GM12878 (cell line): ENCODE results near the gene RXFP3. TPM values are rescaled to one million over a fixed set of nuclear protein-coding genes. Genes with fewer than 3 reads are reported as not detected.

Experiments
- ATAC-seq: fragments of 200-7000 bp; cut with Tn5 transposase; 3 replicates; pipeline ENCODE4 v1.9.1; 2020; ENCODE audit warnings: mild to moderate bottlenecking, moderate library complexity
- BruUV-seq: library from RNA; stranded (reverse); fragments of 400-500 nt; replicated peaks from 2 replicates; lab custom pipeline; 2021; lab: Mats Ljungman, UMichigan
- CTCF ChIA-PET: fragments of 300-600 bp; sonication (Branson Sonifier 250); formaldehyde crosslinking; extraction: SDS; loops from one replicate; lab custom pipeline; 2021; ENCODE audit warnings: inconsistent platforms; lab: Yijun Ruan, JAX
- POLR2A ChIA-PET: fragments of 350-600 bp; formaldehyde crosslinking; extraction: SDS; loops from one replicate; lab custom pipeline; 2021; ENCODE audit warnings: inconsistent platforms; lab: Charles Lee
- RAD21 ChIA-PET: fragments of 300-600 bp; sonication (Branson Sonifier 250); formaldehyde crosslinking; loops from one replicate; lab custom pipeline; 2023; ENCODE audit warnings: antibody characterized with exemption; ENCODE audit not compliant: unreplicated experiment; lab: Charles Lee
- SMC1A ChIA-PET: fragments of 300-600 bp; sonication (Branson Sonifier 250); formaldehyde crosslinking; loops from one replicate; lab custom pipeline; 2023; ENCODE audit not compliant: unreplicated experiment, uncharacterized antibody; lab: Charles Lee
- DNase-seq: peaks from one replicate; pipeline ENCODE4 v3.0.0-alpha.2; 2011; ENCODE audit warnings: low read depth, low spot score
- FAIRE-seq: peaks from 3 replicates; lab custom pipeline; 2011; peaks lifted over from hg19 to GRCh38; lab: Jason Lieb, UNC
- H2AFZ ChIP-seq: 2 replicates; pipeline ENCODE4 v1.6.0; 2011; ENCODE audit warnings: low read depth, low read length, control low read depth; ENCODE audit not compliant: control insufficient read depth
- H3K27ac ChIP-seq: 2 replicates; pipeline ENCODE4 v1.5.1; 2011; ENCODE audit warnings: control low read depth; ENCODE audit not compliant: control insufficient read depth, insufficient read depth
- H3K27me3 ChIP-seq, 2 experiments: replicated peaks in 1 of 2; 2 replicates each; pipeline versions ENCODE4 v1.6.0 to v1.6.1; 2011; ENCODE audit warnings: low read length in 1 of 2; ENCODE audit not compliant: control insufficient read depth in 2 of 2, insufficient read depth in 2 of 2
- H3K36me3 ChIP-seq, 2 experiments: 2 replicates each; pipeline ENCODE4 v1.5.1; 2011; ENCODE audit warnings: low read length in 1 of 2; ENCODE audit not compliant: control insufficient read depth in 2 of 2, insufficient read depth in 2 of 2
- H3K4me1 ChIP-seq: 2 replicates; pipeline ENCODE4 v1.6.1; 2011; ENCODE audit warnings: mild to moderate bottlenecking, low read length, moderate library complexity, mixed read lengths; ENCODE audit not compliant: control insufficient read depth, insufficient read depth
- H3K4me2 ChIP-seq: 2 replicates; pipeline ENCODE4 v1.6.0; 2011; ENCODE audit warnings: control low read depth; ENCODE audit not compliant: control insufficient read depth, insufficient read depth
- H3K4me3 ChIP-seq: fragments of 200-600 bp; sonication (generic); 2 replicates; pipeline ENCODE4 v1.5.1; 2016
- H3K79me2 ChIP-seq: 2 replicates; pipeline ENCODE4 v1.6.0; 2011; ENCODE audit warnings: low read length; ENCODE audit not compliant: control insufficient read depth, insufficient read depth
- H3K9ac ChIP-seq: 2 replicates; pipeline ENCODE4 v1.8.0; 2011; ENCODE audit warnings: low read length, control low read depth, mixed read lengths; ENCODE audit not compliant: control insufficient read depth, insufficient read depth
- H3K9me3 ChIP-seq: replicated peaks from 3 replicates; pipeline ENCODE4 v1.5.1; 2011; ENCODE audit warnings: mild to moderate bottlenecking, low read length; ENCODE audit not compliant: control insufficient read depth, insufficient read depth
- H4K20me1 ChIP-seq: 2 replicates; pipeline ENCODE4 v1.6.0; 2011; ENCODE audit not compliant: control insufficient read depth, insufficient read depth
- BHLHE40 ChIP-seq, 2 experiments: fragments of 450-650 bp in 1 of 2; IDR thresholded peaks; 2 replicates each; pipeline ENCODE4 v1.6.1; 2011 to 2017; ENCODE audit warnings: low read depth in 2 of 2, borderline replicate concordance in 1 of 2, improper control_type of control experiment in 1 of 2, low read length in 1 of 2, mild to moderate bottlenecking in 1 of 2
- BMI1 ChIP-seq: fragments of 450-650 bp; IDR thresholded peaks from 2 replicates; pipeline ENCODE4 v1.6.1; 2016; ENCODE audit warnings: mild to moderate bottlenecking, moderate library complexity, borderline replicate concordance
- E4F1 ChIP-seq: fragments of 450-650 bp; IDR thresholded peaks from 2 replicates; pipeline ENCODE4 v1.6.1; 2018; ENCODE audit warnings: borderline replicate concordance, mild to moderate bottlenecking; ENCODE audit not compliant: partially characterized antibody
- EZH2 ChIP-seq: IDR thresholded peaks from 2 replicates; pipeline ENCODE4 v1.6.1; 2012; ENCODE audit warnings: low read depth, mild to moderate bottlenecking, control low read depth, inconsistent platforms, low read length, borderline replicate concordance; ENCODE audit not compliant: control insufficient read depth
- GABPA ChIP-seq: IDR thresholded peaks from 2 replicates; pipeline ENCODE4 v1.6.1; 2014; ENCODE audit warnings: antibody characterized with exemption, low read depth, mild to moderate bottlenecking, inconsistent platforms
- HSF1 ChIP-seq: fragments of 150-350 bp; IDR thresholded peaks from 2 replicates; pipeline ENCODE4 v1.6.1; 2014; ENCODE audit warnings: mild to moderate bottlenecking, low read depth, low read length
- KDM1A ChIP-seq: fragments of 200-600 bp; sonication (generic); IDR thresholded peaks from 2 replicates; pipeline ENCODE4 v1.6.1; 2016; ENCODE audit warnings: borderline replicate concordance
- MTA3 ChIP-seq: IDR thresholded peaks from 2 replicates; pipeline ENCODE4 v1.6.1; 2012; ENCODE audit warnings: low read length, inconsistent platforms, borderline replicate concordance
- NR2C2 ChIP-seq: IDR thresholded peaks from 2 replicates; pipeline ENCODE4 v1.6.1; 2011; ENCODE audit warnings: borderline replicate concordance, low read depth; ENCODE audit not compliant: control insufficient read depth, insufficient read length
- NRF1 ChIP-seq: conservative IDR thresholded peaks from 2 replicates; pipeline ENCODE4 v1.6.1; 2011; ENCODE audit warnings: mild to moderate bottlenecking, low read depth, low read length, improper control_type of control experiment
- RB1 ChIP-seq: fragments of 450-650 bp; formaldehyde crosslinking; IDR thresholded peaks from 2 replicates; pipeline ENCODE4 v1.6.1; 2017; ENCODE audit warnings: mild to moderate bottlenecking, borderline replicate concordance
- RFX5 ChIP-seq: IDR thresholded peaks from 2 replicates; pipeline ENCODE4 v1.6.1; 2011; ENCODE audit warnings: low read depth, low read length, improper control_type of control experiment
- SMAD1 ChIP-seq: fragments of 450-650 bp; IDR thresholded peaks from 2 replicates; pipeline ENCODE4 v1.6.1; 2018; ENCODE audit warnings: mild to moderate bottlenecking, low read depth; ENCODE audit not compliant: partially characterized antibody
- SMAD5 ChIP-seq: IDR thresholded peaks from 2 replicates; pipeline ENCODE4 v1.6.1; 2016; ENCODE audit warnings: antibody characterized with exemption, low read depth
- TAF1 ChIP-seq: IDR thresholded peaks from 2 replicates; pipeline ENCODE4 v1.6.1; 2011; ENCODE audit warnings: mild to moderate bottlenecking, low read depth, low read length, borderline replicate concordance
- ZNF207 ChIP-seq: fragments of 450-650 bp; IDR thresholded peaks from 2 replicates; pipeline ENCODE4 v1.6.1; 2014; ENCODE audit warnings: antibody characterized with exemption, mild to moderate bottlenecking, borderline replicate concordance
- WGBS: methylation state at CpG from one replicate; pipeline ENCODE4 v1.1.6; 2016; ENCODE audit warnings: low lambda C conversion rate; ENCODE audit not compliant: insufficient replicate concordance, insufficient coverage; ENCODE audit errors: missing lambda C conversion rate; 5-methylcytosine and 5-hydroxymethylcytosine counted together
- in situ Hi-C: fragments of 300-500 bp; cut with MboI; formaldehyde crosslinking; loops from 9 replicates; pipeline ENCODE4 v1.14.3; 2018; ENCODE audit warnings: mixed read lengths
- intact Hi-C: fragments of 100-400 bp; cut with micrococcal nuclease; formaldehyde crosslinking; loops from one replicate; pipeline ENCODE4 v1.14.2; 2022; ENCODE audit not compliant: unreplicated experiment
- polyA plus RNA-seq, 11 experiments: library from polyadenylated mRNA; depleted of rRNA in 4 of 11; unstranded in 6 of 11; stranded (reverse) in 5 of 11; fragments of >200 nt; fragmentation: Nextera tagmentation in 4 of 11; fragmentation: Illumina TruSeq in 1 of 11; extraction: Ambion mirVana in 4 of 11; extraction: Trizol in 1 of 11; gene quantifications; 1 replicate in 1 of 11; 2 replicates in 10 of 11; pipeline versions ENCODE4 v1.2.1 to v1.2.3, GENCODE V29; 2011 to 2016; ENCODE audit warnings: inconsistent platforms in 2 of 11, missing spikeins in 2 of 11, low read depth in 1 of 11
- total RNA-seq, 4 experiments: library from RNA; depleted of rRNA in 3 of 4; stranded (reverse); fragments of >200 nt in 3 of 4; fragmentation: Illumina TruSeq in 1 of 4; extraction: Trizol in 1 of 4; gene quantifications; 2 replicates each; pipeline versions ENCODE4 v1.2.1 to v1.2.3, GENCODE V29; 2013 to 2021

Gene RXFP3
- total and polyA plus RNA-seq, 10 of the 15 experiments (the other 5 are each of a cell fraction or from before 2014, with no cell fraction given) = 0.03 to 0.06 TPM; not detected in 8

- ChIA-PET RAD21 (interaction anchor here (2.6 kb wide), 1 partner anchor 12 kb away, joined by 7 read pairs; no protein-coding TSS in a partner anchor), CTCF (interaction anchor here (1.3 to 3.1 kb wide), 2 partner anchors 11 to 12 kb away, joined by 4 to 12 read pairs; no protein-coding TSS in a partner anchor), POLR2A (no interaction called here), SMC1A (interaction anchor here (1.1 to 1.3 kb wide), 2 partner anchors 19 to 20 kb away, joined by 3 read pairs; no protein-coding TSS in a partner anchor)
- Histone ChIP-seq H3K27me3 (no peaks in the 10 kb centered on the region), H3K36me3 (no peaks in the 10 kb centered on the region), H3K9me3 (no peaks in the 10 kb centered on the region; the same call in 2 of the 3 replicates), H3K9ac (no peak overlapping the region), H3K4me1 (no peaks in the 10 kb centered on the region), H3K79me2 (no peaks in the 10 kb centered on the region), H3K4me3 (no peak overlapping the region), H2AFZ (no peak overlapping the region), H4K20me1 (no peaks in the 10 kb centered on the region), H3K27ac (no peak overlapping the region), H3K4me2 (no peak overlapping the region)
- DNase-seq (no peak), ATAC-seq (no peak), FAIRE-seq (no peak)
- TF ChIP-seq TAF1 = no peak
- TF ChIP-seq NR2C2 = no peak
- no peak for TF ChIP-seq ZNF207
- TF ChIP-seq SMAD5 = no peak
- TF ChIP-seq HSF1 = no peak
- TF ChIP-seq BHLHE40 (IDR thresholded peaks at IDR 0.05; ENCODE audit: borderline replicate concordance in 1 of 2, low read depth in 2 of 2, low read length in 1 of 2) = no peak
- TF ChIP-seq E4F1 = no peak
- no peak for TF ChIP-seq SMAD1
- no peak for TF ChIP-seq KDM1A
- TF ChIP-seq EZH2 = no peak
- no peak for TF ChIP-seq RB1
- TF ChIP-seq GABPA = no peak
- TF ChIP-seq BMI1 = no peak
- no peak for TF ChIP-seq NRF1
- no peak for TF ChIP-seq MTA3
- TF ChIP-seq RFX5 = no peak
- BruUV-seq = no TSS peak
- in situ Hi-C loops (no loop called here), intact Hi-C loops (no loop called here)
- WGBS = 55% methylated on average over 8 of the region's 8 CpGs
These were observed 45.4 kb downstream of the RXFP3 start for GRCh38 chr5:33981408-33982162.
